GM19193 (cell line): ENCODE measurements around the gene FNBP1L.

Experiments used
- POLR2A ChIP-seq: IDR thresholded peaks from 4 replicates; pipeline ENCODE4 v1.6.1; 2011; ENCODE audit not compliant: insufficient read depth, insufficient read length; ENCODE audit errors: extremely low read depth

The FNBP1L gene

DNA sequence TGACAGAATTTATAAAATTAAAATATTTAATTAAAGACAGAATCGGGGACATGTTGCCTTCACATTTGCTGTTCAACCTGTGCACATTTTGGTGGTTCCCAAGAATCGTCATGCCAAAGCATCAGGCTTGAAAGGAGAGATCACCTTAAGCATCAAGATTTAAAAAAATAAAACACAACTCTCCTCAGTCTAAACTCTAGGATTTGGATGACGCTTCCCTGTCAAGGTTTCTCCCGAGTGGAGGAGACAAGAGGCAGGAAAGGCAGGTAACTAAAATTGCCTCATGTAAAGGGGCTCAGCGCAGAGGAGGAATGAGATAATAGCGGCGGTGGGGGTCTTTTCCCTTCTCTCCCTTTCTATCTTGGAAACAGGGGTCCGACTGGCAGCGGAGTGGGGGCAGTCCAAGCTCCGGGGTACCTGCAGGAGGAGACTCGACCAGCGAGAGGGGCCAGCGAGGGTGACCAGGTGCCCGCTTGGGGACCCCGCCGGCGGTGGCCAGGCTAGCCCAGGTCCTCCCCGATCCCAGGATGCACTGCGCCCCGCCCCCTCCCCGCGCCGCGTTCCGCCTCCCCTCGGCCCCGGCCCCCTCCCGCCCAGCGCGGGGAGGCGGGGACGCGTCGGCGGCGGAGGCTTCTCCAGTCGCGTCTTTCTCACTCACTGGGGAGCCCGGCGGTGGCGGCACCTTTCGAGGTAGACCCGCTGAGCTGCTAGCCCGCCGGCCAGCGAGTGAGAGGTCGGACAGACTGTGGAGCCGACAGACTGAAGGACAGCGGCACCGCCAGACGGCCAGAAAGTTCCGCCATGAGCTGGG, at the start of gene FNBP1L:
FNBP1L (plus strand) TSS at position 638 of the 811 bp plus-strand sequence; CDS start at position 802, 164 bp downstream.
- TF ChIP-seq POLR2A: no peak

- TF ChIP-seq POLR2A: no peak
Observed at GRCh38 chr1:93399781-93400180, 48.1 kb upstream of the FNBP1L start.

GRCh38 chr1:93408203-93408602, 39.7 kb upstream of the FNBP1L start:
- no peak for TF ChIP-seq POLR2A

DNA sequence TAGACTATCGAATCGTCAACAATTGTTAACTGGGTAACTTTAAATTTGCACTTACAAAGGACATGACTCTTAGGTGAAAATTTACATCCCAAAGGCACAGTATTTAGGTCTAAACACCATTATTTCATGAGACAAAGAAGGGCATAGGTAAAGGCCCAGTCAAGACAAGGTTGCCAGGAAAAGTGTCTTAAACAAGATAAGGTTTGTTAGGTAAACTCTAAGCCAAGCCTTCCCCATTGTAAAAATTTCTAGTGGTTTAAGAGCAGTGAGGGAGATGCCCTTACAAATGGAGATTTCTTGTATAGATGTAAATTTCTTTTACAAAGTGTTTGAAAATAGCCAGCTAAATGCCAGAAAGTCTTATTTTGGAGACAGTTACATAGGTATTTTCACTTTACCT, 36.9 kb upstream of the FNBP1L start:
- no peak for TF ChIP-seq POLR2A

DNA sequence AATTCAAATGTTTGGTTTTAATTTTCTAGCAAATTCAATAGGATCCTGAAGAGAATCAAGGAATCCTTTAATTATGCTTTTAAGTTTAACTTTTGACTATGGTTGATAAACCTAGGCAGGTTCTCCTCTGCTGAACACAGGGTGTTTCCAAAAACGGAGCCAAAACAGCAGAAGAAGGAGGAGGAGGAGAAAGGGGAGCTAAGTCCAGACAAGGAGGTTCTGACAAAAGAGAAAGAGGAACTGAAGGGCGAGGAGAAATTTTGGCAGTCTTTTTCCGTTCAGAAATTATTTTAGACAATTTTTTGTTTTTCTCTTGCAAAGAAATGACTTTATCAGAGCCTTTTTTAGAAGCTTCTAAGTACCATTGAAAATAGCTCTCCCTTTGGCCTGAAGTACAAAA, 33.2 kb upstream of the FNBP1L start:
- TF ChIP-seq POLR2A: no peak

- TF ChIP-seq POLR2A: no peak
Observed at GRCh38 chr1:93415296-93415695, 32.6 kb upstream of the FNBP1L start.

DNA sequence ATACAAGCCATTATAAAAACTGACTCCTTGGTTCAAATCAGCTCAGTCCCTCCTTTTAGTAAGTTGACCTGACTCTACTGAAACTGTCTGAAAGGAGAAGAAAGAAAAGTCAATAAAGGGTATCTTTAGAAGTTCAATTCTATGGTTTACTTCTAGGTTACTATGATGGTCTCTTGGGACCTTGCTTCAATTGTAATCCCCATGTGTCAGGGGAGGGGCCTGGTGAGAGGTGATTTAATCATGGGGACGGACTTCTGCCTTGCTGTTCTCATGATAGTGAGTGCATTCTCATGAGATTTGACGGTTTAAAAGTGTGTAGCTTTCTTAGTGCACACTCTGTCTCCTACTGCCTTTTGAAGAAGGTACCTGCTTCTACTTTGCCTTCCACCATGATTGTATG, 31.7 kb upstream of the FNBP1L start:
- no peak for TF ChIP-seq POLR2A

DNA sequence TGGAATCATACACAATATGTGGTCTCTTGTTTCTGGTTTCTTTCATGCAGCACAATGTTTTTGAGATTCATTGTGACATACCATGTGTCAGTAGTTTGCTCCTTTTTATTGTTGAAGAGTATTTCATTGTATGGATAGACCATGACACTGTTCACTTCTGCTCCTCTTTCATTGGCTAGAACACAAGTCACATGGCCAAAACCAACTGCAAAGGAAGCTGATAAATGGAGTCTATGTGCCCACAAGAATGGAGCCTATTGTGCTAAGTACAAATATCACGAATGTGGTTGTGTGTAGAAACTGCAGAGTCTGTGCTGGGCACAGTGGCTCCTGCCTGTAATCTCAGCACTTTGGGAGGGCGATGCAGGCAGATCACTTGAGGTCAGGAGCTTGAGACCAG, 28.6 kb upstream of the FNBP1L start:
- TF ChIP-seq POLR2A: no peak

- no peak for TF ChIP-seq POLR2A
Observed at GRCh38 chr1:93420400-93420799, 27.5 kb upstream of the FNBP1L start.

- TF ChIP-seq POLR2A: no peak
Observed at GRCh38 chr1:93426181-93426580, 21.7 kb upstream of the FNBP1L start.

GRCh38 chr1:93427656-93428055, 20.3 kb upstream of the FNBP1L start:
- no peak for TF ChIP-seq POLR2A

DNA sequence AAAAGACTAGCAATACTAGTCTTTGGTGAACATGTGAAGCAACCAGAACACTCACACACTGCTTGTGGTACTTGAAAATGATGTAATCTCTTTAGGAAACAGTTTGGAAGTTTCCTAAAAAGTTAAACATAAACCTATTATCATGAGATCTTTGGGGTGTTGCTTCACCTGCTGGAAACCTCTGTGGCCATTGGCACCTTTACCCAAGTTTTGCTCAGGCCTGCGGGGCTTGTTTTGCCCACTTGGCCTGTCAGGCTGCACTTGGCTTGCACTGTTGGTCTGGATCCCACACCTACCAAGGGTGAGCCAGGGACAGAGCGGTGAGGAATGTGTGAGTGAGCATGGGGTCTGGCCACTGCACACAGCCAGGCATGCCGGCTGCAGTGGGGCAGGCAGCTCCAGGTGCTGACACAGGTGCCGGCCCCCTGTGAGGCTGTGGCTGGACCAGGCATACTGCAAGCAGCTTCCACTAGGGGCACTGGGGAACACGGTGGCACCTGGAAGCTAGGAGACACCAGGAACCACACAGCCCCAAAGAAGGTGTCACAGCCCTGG, 14.4 kb upstream of the FNBP1L start:
- TF ChIP-seq POLR2A: no peak

DNA sequence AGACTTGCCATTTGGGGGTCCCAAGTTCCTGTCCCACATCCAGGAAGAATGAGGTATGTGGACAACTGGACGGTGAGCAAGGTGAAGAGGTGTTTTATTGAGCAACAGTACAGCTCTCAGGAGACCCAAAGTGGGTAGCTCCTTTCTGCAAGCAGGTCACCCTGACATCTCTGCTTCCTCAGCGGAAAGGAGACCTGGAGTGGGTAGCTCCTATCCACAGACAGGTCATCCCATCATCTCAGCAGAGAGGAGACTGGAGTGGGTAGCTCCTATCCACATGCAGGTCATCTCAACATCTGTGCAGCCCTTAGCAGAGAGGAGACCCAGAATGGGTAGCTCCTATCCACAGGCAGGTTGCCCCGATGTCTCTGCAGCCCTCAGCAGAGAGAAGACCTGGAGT, 13.8 kb upstream of the FNBP1L start:
- TF ChIP-seq POLR2A: no peak

DNA sequence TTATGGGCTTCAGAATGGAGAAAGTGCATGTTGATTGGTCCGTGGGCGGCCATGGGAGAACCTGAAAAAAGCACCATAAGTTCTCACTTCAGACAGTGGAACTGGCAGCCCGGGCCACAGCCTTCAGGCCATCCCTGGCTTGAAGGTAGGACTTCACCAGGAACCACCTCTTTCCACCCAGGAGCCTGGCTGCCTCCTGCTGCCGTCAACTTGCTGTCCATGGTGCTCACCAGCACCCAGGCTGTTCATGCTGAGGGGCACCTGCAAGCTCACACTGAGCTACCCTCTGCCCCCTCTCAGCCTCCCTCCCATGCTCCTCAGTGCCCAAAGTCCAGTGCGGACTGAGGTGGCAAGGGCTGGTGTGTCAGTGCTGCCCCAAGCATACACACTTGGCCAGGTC, 12.9 kb upstream of the FNBP1L start:
- no peak for TF ChIP-seq POLR2A

- TF ChIP-seq POLR2A: no peak
Observed at GRCh38 chr1:93435443-93435842, 12.5 kb upstream of the FNBP1L start.

DNA sequence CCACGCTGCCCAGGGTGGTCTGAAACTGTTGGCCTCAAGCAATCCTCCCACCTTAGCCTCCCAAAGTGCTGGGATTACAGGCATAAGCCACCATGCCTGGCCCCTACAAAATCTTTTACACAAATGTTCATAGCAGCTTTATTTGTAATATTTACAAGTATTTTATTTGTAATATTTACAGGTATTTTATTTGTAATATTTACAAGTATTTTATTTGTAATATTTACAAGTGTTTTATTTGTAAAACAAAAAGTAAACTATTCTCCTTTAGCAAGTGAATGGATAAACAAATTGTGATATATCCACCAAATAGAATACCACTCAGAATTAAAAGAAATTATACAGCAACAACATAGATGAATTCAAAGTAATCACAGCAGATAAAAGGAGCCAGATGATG, 11.4 kb upstream of the FNBP1L start:
- no peak for TF ChIP-seq POLR2A
